ENCODE measurements around the gene TDRD15. TPM values are rescaled to one million over a fixed set of nuclear protein-coding genes. Genes with fewer than 3 reads are reported as not detected.

Gene TDRD15
- total and polyA plus RNA-seq, 2 of the 13 experiments (the other 11 are each of a cell fraction or from before 2014, with no cell fraction given) = 0.12 to 0.29 TPM

GRCh38 chr2:21155365-21156136, 31.8 kb downstream of the TDRD15 start (continued):
- TF ChIP-seq USF2 (IDR thresholded peaks at IDR 0.05; ENCODE audit: low read depth, low read length) = no peak
- TF ChIP-seq USF2 (CRISPR knock-in tag; IDR thresholded peaks at IDR 0.05; ENCODE audit: borderline replicate concordance) = no peak
- TF ChIP-seq E2F2 (CRISPR knock-in tag; IDR thresholded peaks at IDR 0.05; ENCODE audit: borderline replicate concordance) = no peak
- TF ChIP-seq HHEX (CRISPR knock-in tag; IDR thresholded peaks at IDR 0.05) = peak; percentile 60; the same call in 1 of the 2 replicates
- no peak for TF ChIP-seq ZSCAN31 (CRISPR knock-in tag; IDR thresholded peaks at IDR 0.05; ENCODE audit: low read depth)
- no peak for TF ChIP-seq POLR2A (IDR thresholded peaks at IDR 0.05; ENCODE audit: insufficient read depth in 1 of 2, low read depth in 2 of 2, low read length in 2 of 2)
- TF ChIP-seq ZNF800 (CRISPR knock-in tag; IDR thresholded peaks at IDR 0.05) = no peak; the same call in 1 of the 2 replicates
- no peak for TF ChIP-seq ZNF326 (CRISPR knock-in tag; IDR thresholded peaks at IDR 0.05; ENCODE audit: borderline replicate concordance)
- no peak for TF ChIP-seq ZNF256 (CRISPR knock-in tag; conservative IDR thresholded peaks at IDR 0.05)
- no peak for TF ChIP-seq ZNF225 (CRISPR knock-in tag; IDR thresholded peaks at IDR 0.05)
- TF ChIP-seq ZFP36L1 (CRISPR knock-in tag; IDR thresholded peaks at IDR 0.05) = peak; percentile 84; the same call in 1 of the 2 replicates
- 0 out of 2 replicates have a peak, but pooled peaks have one; percentile 53 for TF ChIP-seq RARG (CRISPR knock-in tag; IDR thresholded peaks at IDR 0.05; ENCODE audit: low read depth)
- peak; percentile 95 for TF ChIP-seq PITX1 (CRISPR knock-in tag; IDR thresholded peaks at IDR 0.05)
- TF ChIP-seq MIXL1 (CRISPR knock-in tag; IDR thresholded peaks at IDR 0.05) = peak; percentile 86
- TF ChIP-seq ZNF704 (CRISPR knock-in tag; IDR thresholded peaks at IDR 0.05; ENCODE audit: borderline replicate concordance) = no peak; the same call in 1 of the 2 replicates
- no peak for TF ChIP-seq ZNF740 (CRISPR knock-in tag; IDR thresholded peaks at IDR 0.05)
- TF ChIP-seq ZNF362 (CRISPR knock-in tag; IDR thresholded peaks at IDR 0.05; ENCODE audit: borderline replicate concordance) = peak; percentile 53; the same call in 1 of the 2 replicates
- no peak for TF ChIP-seq RNF219 (CRISPR knock-in tag; IDR thresholded peaks at IDR 0.05)
- peak; percentile 42; the same call in 1 of the 2 replicates for TF ChIP-seq TBX3 (IDR thresholded peaks at IDR 0.05; ENCODE audit: borderline replicate concordance)

Measured in HepG2 (cell line).